ENCODE results near the gene LRBA. TPM values are rescaled to one million over a fixed set of nuclear protein-coding genes. Genes with fewer than 3 reads are reported as not detected.

LRBA gene
- total RNA-seq, 6 experiments from 2014 or later = 13.6 to 17.6 (median 15.0) TPM

- H3K27ac Mint-ChIP-seq = no peak overlapping the region
- H3K27me3 Mint-ChIP-seq (ENCODE audit: insufficient read depth) = no peaks in the 10 kb centered on the region
- no peaks in the 10 kb centered on the region for H3K36me3 Mint-ChIP-seq (ENCODE audit: low read depth)
- no peak for DNase-seq
- H3K9me3 Mint-ChIP-seq = no peaks in the 10 kb centered on the region
- H3K4me3 Mint-ChIP-seq = no peak overlapping the region
- TF ChIP-seq, protein P1, sequence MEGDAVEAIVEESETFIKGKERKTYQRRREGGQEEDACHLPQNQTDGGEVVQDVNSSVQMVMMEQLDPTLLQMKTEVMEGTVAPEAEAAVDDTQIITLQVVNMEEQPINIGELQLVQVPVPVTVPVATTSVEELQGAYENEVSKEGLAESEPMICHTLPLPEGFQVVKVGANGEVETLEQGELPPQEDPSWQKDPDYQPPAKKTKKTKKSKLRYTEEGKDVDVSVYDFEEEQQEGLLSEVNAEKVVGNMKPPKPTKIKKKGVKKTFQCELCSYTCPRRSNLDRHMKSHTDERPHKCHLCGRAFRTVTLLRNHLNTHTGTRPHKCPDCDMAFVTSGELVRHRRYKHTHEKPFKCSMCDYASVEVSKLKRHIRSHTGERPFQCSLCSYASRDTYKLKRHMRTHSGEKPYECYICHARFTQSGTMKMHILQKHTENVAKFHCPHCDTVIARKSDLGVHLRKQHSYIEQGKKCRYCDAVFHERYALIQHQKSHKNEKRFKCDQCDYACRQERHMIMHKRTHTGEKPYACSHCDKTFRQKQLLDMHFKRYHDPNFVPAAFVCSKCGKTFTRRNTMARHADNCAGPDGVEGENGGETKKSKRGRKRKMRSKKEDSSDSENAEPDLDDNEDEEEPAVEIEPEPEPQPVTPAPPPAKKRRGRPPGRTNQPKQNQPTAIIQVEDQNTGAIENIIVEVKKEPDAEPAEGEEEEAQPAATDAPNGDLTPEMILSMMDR (IDR thresholded peaks at IDR 0.05) = no peak
- peaks cover 14% of the 10 kb centered on the region for H3K4me1 Mint-ChIP-seq (ENCODE audit: low read depth)
These were observed 651.1 kb downstream of the LRBA start for GRCh38 chr4:150363721-150364688.

DNA sequence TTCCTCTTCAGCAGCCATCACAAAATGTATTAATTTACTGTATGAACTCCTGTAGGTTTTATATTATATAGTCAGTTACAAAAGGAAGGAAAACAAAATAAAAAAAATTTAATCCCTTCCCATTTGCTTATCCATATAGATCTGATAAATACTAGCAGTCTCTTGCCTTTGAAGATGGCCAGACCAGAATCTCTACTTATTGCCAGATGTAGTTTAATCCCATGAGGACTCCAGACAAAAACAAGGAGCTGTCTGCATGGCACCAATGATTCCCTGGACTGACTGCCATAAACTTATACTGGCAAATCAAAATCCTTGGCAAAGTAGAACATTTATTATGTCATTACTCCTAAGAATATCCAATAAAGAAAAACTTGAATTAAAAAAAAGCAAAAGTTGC lies 656.4 kb downstream of the LRBA start:
- no peak for DNase-seq

DNA sequence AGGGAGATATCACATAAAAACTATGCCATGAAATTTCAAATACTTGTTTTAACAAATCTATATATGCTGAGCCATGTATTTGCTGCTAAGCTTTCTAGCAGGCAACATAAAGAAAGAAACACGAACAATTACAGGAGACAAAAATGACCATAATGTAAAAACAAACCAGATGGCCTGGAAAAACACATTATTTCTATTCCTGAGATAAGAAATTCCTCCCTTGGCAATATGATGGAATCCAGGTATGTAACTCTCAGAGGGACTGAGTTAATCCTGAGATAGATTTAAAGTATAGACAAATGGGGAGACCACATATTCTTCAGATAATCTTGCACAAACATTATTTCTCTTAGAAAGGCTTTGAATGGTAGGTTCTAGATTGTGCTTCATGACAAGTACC lies 657.3 kb downstream of the LRBA start:
- Mint-ChIP-seq H3K4me3 (no peak overlapping the region), H3K36me3 (ENCODE audit: low read depth) (no peaks in the 10 kb centered on the region)

More for the DNA sequence above, 656.4 kb downstream of the LRBA start:
- Mint-ChIP-seq H3K9me3 (no peaks in the 10 kb centered on the region), H3K4me3 (no peak overlapping the region), H3K36me3 (ENCODE audit: low read depth) (no peaks in the 10 kb centered on the region), H3K27ac (no peak overlapping the region), H3K27me3 (ENCODE audit: insufficient read depth) (no peaks in the 10 kb centered on the region), H3K4me1 (ENCODE audit: low read depth) (peaks cover 6% of the 10 kb centered on the region)
- TF ChIP-seq, protein P1 (IDR thresholded peaks at IDR 0.05) = no peak

DNA sequence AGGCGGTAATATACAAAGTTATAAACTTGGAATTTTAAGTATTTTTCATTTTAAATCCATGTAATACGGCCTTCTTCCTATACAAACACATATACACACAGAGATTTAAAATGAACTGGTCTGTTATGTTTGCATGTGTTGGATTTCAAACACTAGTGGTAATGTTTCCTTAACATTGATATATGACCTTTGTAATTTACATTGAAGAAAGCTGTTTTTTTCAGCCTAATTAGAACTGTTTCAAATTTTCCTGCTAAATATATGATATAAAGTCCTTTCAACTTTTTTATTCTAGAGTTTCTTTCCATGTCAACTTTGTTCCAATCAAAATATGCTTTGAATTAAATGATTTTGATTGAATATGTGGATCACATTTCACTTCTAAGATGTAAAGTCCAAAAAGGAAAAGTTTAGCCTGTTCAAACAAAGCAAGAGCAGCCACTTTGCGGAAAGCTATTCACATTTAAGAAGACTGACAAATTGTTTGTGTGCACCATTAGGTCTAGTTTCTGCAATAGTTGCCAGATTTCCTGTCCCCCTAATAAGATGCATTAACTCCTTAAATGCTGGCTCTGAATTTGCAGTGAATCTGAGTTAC lies 659.1 kb downstream of the LRBA start:
- H3K36me3 Mint-ChIP-seq (ENCODE audit: low read depth) = no peaks in the 10 kb centered on the region
- H3K27ac Mint-ChIP-seq = no peak overlapping the region
- H3K9me3 Mint-ChIP-seq = no peaks in the 10 kb centered on the region
- 0 out of 2 replicates have a peak, but pooled peaks cover 4% of the 10 kb centered on the region for H3K4me1 Mint-ChIP-seq (ENCODE audit: low read depth)
- H3K27me3 Mint-ChIP-seq (ENCODE audit: insufficient read depth) = no peaks in the 10 kb centered on the region
- no peak for DNase-seq
- TF ChIP-seq, protein P1 (IDR thresholded peaks at IDR 0.05) = no peak
- no peak overlapping the region for H3K4me3 Mint-ChIP-seq

More for the DNA sequence above, 657.3 kb downstream of the LRBA start:
- H3K27ac Mint-ChIP-seq = no peak overlapping the region
- H3K27me3 Mint-ChIP-seq (ENCODE audit: insufficient read depth) = no peaks in the 10 kb centered on the region
- H3K4me1 Mint-ChIP-seq (ENCODE audit: low read depth) = 0 out of 2 replicates have a peak, but pooled peaks cover 4% of the 10 kb centered on the region
- no peak for DNase-seq
- TF ChIP-seq, protein P1 (IDR thresholded peaks at IDR 0.05) = no peak
- no peaks in the 10 kb centered on the region for H3K9me3 Mint-ChIP-seq

DNA sequence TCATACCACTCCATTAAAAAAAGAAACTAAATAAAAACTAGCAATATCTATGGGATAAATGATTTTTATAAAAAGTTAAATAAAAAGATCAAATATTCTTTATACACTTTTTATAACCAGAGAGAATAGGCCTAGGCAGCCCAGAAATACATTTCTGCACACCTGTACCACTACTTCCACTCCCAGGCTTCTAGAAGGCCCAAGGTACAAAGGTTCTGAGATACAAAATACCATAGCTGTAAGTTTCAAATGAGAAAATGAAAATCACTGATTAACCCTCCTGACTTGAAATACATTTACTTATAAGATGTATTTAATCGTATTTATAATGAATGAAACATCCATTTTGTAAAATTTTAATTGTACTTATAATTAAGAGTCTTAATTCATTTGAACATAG lies 659.7 kb downstream of the LRBA start:
- no peak overlapping the region for H3K4me3 Mint-ChIP-seq
- DNase-seq = no peak
- H3K27ac Mint-ChIP-seq = no peak overlapping the region
- H3K9me3 Mint-ChIP-seq = no peaks in the 10 kb centered on the region
- TF ChIP-seq, protein P1 (IDR thresholded peaks at IDR 0.05) = no peak
- no peaks in the 10 kb centered on the region for H3K36me3 Mint-ChIP-seq (ENCODE audit: low read depth)
- no peaks in the 10 kb centered on the region for H3K27me3 Mint-ChIP-seq (ENCODE audit: insufficient read depth)
- 0 out of 2 replicates have a peak, but pooled peaks cover 4% of the 10 kb centered on the region for H3K4me1 Mint-ChIP-seq (ENCODE audit: low read depth)

Data from HFFc6 (cell line).